ENCODE data around the gene ASXL1.

ASXL1 gene

DNA sequence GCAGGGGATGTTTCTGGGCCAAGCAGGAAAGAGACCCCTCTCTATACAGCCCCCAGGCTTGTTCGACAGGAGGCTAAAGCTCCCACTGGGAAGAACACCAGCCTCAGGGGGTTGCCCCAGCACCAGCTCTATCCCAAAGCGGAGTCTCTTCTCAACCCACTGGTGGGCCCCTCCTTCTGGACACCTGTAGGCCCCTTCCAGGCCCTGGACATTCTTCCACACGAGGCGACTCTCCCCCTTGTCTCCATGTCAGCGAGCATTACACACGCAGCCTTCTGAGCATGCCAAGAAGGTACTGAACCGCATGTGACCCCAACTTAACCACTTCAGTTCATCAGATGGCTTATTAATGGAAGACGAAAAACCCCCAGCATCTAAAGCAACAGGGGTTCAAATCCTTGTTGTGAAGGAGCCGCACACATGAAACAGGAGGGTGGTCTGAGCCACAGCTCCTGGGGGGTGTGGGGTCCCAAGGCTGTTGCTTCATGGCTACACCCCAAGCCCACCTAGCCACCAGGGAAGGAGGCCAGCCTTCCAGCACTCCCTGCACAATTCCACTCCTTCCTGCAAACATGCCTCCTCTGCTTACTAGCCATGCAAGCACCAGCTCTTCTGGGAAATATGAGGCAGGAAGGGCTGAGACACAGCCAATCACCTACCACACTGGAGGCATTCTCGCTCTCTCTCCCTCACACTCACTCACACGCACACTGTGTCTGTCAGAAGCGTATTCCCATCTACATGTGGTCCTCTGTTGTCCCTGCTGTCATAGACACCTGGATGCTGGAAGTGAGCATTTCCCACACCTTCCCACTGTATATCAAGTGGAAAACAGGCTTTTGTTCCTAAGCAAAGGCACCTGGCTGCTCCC lies 122.5 kb downstream of the ASXL1 start:
- no peak for DNase-seq (ENCODE audit: low read depth)

DNA sequence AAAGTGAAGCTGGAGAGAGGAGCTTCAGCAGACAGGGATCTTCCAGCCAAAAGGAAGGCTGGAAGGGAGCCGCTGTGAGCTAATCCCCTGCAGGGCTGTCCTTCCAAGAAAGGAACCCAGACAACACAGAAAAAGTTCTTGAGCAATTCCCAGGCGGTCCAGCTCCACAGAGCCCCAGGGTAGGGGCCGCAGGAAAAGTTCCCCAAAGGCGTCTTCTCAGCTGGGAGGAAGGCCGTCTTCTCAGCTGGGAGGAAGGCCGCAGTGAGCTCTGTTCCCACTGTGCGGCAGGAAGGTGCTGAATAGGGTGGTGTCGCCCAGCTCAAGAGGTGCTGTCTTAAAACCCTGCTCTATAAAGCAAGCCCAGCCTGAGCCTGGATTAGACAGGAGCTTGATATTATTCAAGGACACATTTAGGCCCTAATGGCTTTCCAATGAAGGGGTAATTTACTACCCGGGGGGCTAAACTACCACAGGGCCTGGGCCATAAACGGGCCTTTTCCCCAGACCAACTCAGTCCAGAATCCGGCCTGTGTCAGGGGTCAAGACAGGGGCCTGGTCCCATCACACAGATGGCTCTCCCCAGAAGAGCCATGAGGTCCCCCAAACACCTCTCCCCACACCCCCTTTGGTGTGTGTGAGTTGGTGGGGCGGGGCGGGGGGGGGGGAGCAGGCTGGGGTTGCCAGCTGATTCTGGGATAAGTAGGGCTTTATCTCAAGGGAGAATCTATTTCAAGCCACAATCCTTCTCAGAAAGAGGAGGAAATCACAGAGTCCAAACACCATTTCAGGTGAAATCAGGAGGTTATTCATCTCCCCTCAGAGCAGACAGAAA lies 123.4 kb downstream of the ASXL1 start:
- no peak for DNase-seq (ENCODE audit: low read depth)

- DNase-seq (ENCODE audit: low read depth) = no peak
Measured at GRCh38 chr20:32482143-32482441, 124.0 kb downstream of the ASXL1 start.

DNA sequence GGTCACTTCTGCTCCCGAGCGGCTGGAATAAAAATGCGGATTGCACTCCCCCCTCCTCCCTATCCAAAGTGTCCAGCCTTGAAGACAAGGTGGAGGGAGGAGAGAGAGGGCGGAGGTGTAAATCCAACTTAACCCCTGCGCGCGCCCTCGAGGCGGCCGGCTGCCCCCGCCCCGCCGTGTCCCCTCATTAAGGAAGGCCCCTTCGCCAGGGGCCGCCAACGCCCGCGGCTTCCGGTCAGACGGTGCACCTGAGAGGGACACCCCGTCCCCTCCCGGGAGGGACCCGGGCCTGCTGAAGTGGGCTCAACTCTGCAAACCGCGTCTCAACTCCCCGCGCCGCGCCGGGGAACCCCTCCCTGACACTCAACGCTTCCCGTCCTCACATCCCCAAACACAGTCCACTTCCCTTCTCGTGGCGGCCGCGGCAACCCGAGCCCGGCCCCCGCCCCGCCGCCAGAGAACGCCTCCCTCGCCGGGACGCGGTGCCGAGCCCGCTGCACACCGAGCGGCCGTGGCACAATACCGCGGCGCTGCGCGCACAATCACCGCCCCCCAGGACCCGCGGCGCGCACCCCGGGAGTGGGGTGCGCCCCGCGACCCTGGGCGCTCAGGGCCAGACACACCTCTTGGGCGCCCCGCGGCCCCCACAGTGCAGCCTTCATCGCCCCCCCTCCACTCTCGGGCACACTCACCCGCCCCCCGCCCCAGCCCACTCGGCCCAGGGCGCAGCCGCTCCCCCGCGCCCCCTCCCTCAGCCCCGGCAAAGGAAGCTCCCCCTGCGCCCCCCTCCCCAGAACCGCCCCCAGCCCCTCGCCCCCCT lies 124.5 kb downstream of the ASXL1 start:
- no peak for DNase-seq (ENCODE audit: low read depth)

DNA sequence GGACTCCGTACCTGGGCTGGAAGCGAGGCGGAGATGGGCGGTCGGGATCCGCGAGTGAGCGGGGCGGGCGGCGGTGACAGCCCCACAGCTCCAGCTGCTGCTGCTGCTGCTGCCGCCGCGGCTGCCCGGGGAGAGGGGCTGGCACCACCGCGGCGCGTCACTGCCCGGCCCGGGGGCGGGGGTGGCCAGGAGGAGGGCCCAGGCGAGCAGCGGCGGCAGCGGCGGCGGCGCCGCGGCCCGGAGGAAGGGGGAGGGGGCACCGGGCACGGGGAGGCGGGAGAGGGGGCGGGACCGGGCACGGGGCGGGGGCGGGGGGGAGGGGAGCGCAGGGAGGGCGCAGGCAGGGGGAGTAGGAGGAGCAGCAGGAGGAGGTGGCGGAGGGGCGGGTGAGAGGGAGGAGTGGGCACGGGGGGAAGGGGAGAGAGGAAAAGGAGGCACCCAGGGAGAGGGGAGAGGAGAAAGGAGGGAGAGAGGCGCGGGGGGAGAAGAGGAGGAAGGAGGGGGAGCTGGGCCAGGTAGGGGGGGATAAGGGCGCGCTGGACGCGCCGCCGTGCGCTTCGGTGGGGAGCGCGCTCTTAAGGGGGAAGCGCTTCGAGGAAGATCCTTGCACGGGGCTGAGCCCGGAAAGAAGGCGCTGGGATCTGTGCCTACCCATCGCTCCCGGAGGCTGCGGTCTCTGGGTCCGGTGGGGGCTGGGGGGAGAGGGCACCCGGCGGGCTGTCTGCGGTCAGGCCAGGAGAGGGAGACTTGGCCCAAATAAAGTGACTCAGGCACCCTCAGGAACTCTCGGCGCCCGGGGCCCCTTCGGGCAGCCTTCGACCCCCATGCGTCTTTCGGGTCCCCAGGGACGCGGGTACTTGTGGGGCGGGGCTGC lies 125.5 kb downstream of the ASXL1 start:
- DNase-seq (ENCODE audit: low read depth) = no peak

DNA sequence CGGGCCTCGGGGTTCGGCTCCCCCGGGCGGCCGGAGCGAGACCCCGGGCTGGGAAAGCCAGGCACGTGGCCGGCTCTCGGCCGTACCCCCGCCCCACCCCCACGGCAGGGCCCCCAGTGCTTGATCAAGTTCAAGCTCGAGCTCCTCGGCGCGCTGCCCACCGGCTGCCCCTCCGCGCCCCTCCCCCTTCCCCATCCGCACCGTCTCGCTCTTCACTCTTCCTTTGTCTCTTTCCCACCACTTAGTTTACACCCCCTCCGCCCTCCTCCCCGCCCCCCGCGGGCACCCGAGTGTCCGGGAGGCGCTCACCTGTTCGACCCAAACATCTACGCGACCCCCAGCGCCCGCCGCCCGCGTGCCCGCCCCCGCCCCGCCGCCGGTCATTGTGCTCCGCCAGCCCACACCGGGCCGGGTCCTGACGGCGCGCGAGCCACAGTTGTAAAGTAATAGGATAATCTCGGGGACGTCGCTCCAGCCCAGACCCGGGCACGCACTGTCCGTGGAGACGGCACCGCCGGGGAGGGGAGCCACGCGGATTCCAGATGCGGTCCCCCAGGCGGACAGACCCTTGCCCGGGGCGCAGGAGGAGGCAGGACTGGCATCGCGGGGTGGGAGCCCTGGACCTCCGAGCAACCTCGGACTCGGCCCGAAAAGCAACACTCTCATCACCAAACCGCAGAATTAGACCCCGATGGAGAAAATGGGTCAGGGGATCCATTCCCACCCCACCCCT lies 126.3 kb downstream of the ASXL1 start:
- DNase-seq (ENCODE audit: low read depth) = no peak

- DNase-seq (ENCODE audit: low read depth) = peak; percentile 78
Measured at GRCh38 chr20:32484958-32485769, 127.0 kb downstream of the ASXL1 start.

DNA sequence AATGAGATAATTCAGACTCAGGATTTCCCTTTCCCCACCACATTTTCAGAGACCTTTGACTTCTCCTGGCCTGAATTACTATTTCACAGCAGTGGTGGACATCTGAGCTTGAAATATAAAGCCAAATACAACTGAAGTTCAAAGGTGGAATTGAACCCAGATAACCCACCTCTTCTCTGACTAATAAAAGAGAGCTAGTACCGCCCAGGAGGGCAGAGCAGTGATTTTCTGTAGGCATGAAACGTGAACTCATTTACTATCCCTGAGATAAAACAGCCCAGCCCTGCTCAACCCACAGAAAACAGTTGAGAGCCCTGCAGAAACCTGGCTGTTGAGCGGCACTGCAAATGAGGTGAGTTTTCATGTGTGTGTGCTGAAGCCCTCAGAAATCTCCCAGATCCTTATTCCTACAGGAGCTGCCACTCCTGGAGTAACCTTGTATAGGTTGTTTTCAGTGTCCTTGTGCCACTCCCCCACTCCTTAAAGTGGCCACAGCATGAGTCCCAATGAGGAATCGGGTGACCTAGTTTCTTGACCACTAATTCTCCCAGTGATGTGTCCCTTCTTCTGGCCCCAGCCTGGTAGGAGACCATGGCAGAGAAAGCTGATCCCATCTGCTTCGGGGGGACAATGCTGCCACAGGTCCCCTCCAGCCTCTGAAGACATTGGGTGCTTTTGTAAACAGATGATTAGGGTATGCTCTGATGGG lies 127.8 kb downstream of the ASXL1 start:
- DNase-seq (ENCODE audit: low read depth) = no peak

- DNase-seq (ENCODE audit: low read depth) = no peak
Measured at GRCh38 chr20:32487381-32487780, 129.2 kb downstream of the ASXL1 start.

- no peak for DNase-seq (ENCODE audit: low read depth)
Measured at GRCh38 chr20:32488066-32488838, 130.1 kb downstream of the ASXL1 start.
